ENCODE measurements around the gene PRPS1L1. TPM values are rescaled to one million over a fixed set of nuclear protein-coding genes. Genes with fewer than 3 reads are reported as not detected.

The PRPS1L1 gene
- total RNA-seq, 2 experiments from 2014 or later = not detected

- CTCF ChIA-PET = interaction anchor here (0.5 kb wide), 1 partner anchor 198 kb away, joined by 3 read pairs; no protein-coding TSS in a partner anchor
- H3K4me1 Mint-ChIP-seq = no peaks in the 10 kb centered on the region
- H3K9me3 Mint-ChIP-seq = no peaks in the 10 kb centered on the region
- POLR2A ChIA-PET = no interaction called here
- H3K36me3 Mint-ChIP-seq (ENCODE audit: low read depth) = no peaks in the 10 kb centered on the region
- H3K27me3 Mint-ChIP-seq = no peaks in the 10 kb centered on the region
- no peak for DNase-seq
- H3K4me3 Mint-ChIP-seq = no peak overlapping the region
- no peak overlapping the region for H3K27ac Mint-ChIP-seq
Measured at GRCh38 chr7:17996442-17997223, 31.0 kb downstream of the PRPS1L1 start.

GRCh38 chr7:17996040-17996439 is 31.6 kb downstream of the PRPS1L1 start:
- no peaks in the 10 kb centered on the region for H3K27me3 Mint-ChIP-seq
- no peaks in the 10 kb centered on the region for H3K9me3 Mint-ChIP-seq
- ChIA-PET POLR2A (no interaction called here), CTCF (no interaction called here)
- no peaks in the 10 kb centered on the region for H3K36me3 Mint-ChIP-seq (ENCODE audit: low read depth)
- no peak for DNase-seq
- H3K4me3 Mint-ChIP-seq = no peak overlapping the region
- no peaks in the 10 kb centered on the region for H3K4me1 Mint-ChIP-seq
- no peak overlapping the region for H3K27ac Mint-ChIP-seq

GRCh38 chr7:17994079-17994850 is 33.4 kb downstream of the PRPS1L1 start:
- DNase-seq = no peak
- no peaks in the 10 kb centered on the region for H3K36me3 Mint-ChIP-seq (ENCODE audit: low read depth)
- ChIA-PET CTCF (interaction anchor here (1.6 kb wide), 1 partner anchor 19 kb away, joined by 6 read pairs; no protein-coding TSS in a partner anchor), POLR2A (no interaction called here)
- H3K27ac Mint-ChIP-seq = no peak overlapping the region
- H3K4me3 Mint-ChIP-seq = no peak overlapping the region
- peaks cover 3% of the 10 kb centered on the region for H3K27me3 Mint-ChIP-seq
- no peaks in the 10 kb centered on the region for H3K9me3 Mint-ChIP-seq
- H3K4me1 Mint-ChIP-seq = no peaks in the 10 kb centered on the region

GRCh38 chr7:17991866-17992648 is 35.6 kb downstream of the PRPS1L1 start:
- H3K9me3 Mint-ChIP-seq = no peaks in the 10 kb centered on the region
- H3K36me3 Mint-ChIP-seq (ENCODE audit: low read depth) = no peaks in the 10 kb centered on the region
- ChIA-PET CTCF (interaction anchor here (1.6 to 2.2 kb wide), 2 partner anchors 17 to 222 kb away, joined by 6 read pairs; no protein-coding TSS in a partner anchor), POLR2A (no interaction called here)
- H3K4me3 Mint-ChIP-seq = no peak overlapping the region
- no peak overlapping the region for H3K27ac Mint-ChIP-seq
- H3K27me3 Mint-ChIP-seq = peaks cover 3% of the 10 kb centered on the region
- H3K4me1 Mint-ChIP-seq = no peaks in the 10 kb centered on the region
- DNase-seq = peak; percentile 24

- ChIA-PET CTCF (interaction anchor here (2.2 kb wide), 1 partner anchor 220 kb away, joined by 6 read pairs; no protein-coding TSS in a partner anchor), POLR2A (no interaction called here)
- H3K27me3 Mint-ChIP-seq = peaks cover 3% of the 10 kb centered on the region
- H3K4me3 Mint-ChIP-seq = no peak overlapping the region
- no peak overlapping the region for H3K27ac Mint-ChIP-seq
- no peaks in the 10 kb centered on the region for H3K36me3 Mint-ChIP-seq (ENCODE audit: low read depth)
- no peak for DNase-seq
- H3K9me3 Mint-ChIP-seq = no peaks in the 10 kb centered on the region
- H3K4me1 Mint-ChIP-seq = no peaks in the 10 kb centered on the region
Measured at GRCh38 chr7:17990761-17991160, 36.9 kb downstream of the PRPS1L1 start.

- ChIA-PET POLR2A (no interaction called here), CTCF (interaction anchor here (0.7 kb wide), 1 partner anchor 14 kb away, joined by 3 read pairs; no protein-coding TSS in a partner anchor)
- H3K36me3 Mint-ChIP-seq (ENCODE audit: low read depth) = no peaks in the 10 kb centered on the region
- no peak overlapping the region for H3K27ac Mint-ChIP-seq
- no peaks in the 10 kb centered on the region for H3K9me3 Mint-ChIP-seq
- no peak for DNase-seq
- no peaks in the 10 kb centered on the region for H3K4me1 Mint-ChIP-seq
- peaks cover 3% of the 10 kb centered on the region for H3K27me3 Mint-ChIP-seq
- H3K4me3 Mint-ChIP-seq = no peak overlapping the region
Measured at GRCh38 chr7:17989546-17989945, 38.1 kb downstream of the PRPS1L1 start.

GRCh38 chr7:17988858-17989257 is 38.8 kb downstream of the PRPS1L1 start:
- H3K36me3 Mint-ChIP-seq (ENCODE audit: low read depth) = no peaks in the 10 kb centered on the region
- H3K9me3 Mint-ChIP-seq = no peaks in the 10 kb centered on the region
- H3K27me3 Mint-ChIP-seq = peaks cover 3% of the 10 kb centered on the region
- H3K27ac Mint-ChIP-seq = no peak overlapping the region
- ChIA-PET CTCF (interaction anchor here (0.7 kb wide), 1 partner anchor 15 kb away, joined by 3 read pairs; no protein-coding TSS in a partner anchor), POLR2A (no interaction called here)
- no peak overlapping the region for H3K4me3 Mint-ChIP-seq
- DNase-seq = no peak
- no peaks in the 10 kb centered on the region for H3K4me1 Mint-ChIP-seq

- Mint-ChIP-seq H3K9me3 (no peaks in the 10 kb centered on the region), H3K27ac (no peak overlapping the region), H3K27me3 (peaks cover 3% of the 10 kb centered on the region), H3K4me1 (peaks cover under 1% of the 10 kb centered on the region), H3K4me3 (no peak overlapping the region), H3K36me3 (ENCODE audit: low read depth) (no peaks in the 10 kb centered on the region)
- DNase-seq = no peak
- ChIA-PET POLR2A (no interaction called here), CTCF (no interaction called here)
Measured at GRCh38 chr7:17988141-17988540, 39.5 kb downstream of the PRPS1L1 start.

GRCh38 chr7:17986851-17987250 is 40.8 kb downstream of the PRPS1L1 start:
- ChIA-PET POLR2A (no interaction called here), CTCF (interaction anchor here (1.1 kb wide), 1 partner anchor 217 kb away, joined by 3 read pairs; no protein-coding TSS in a partner anchor)
- Mint-ChIP-seq H3K9me3 (no peaks in the 10 kb centered on the region), H3K4me3 (no peak overlapping the region), H3K4me1 (peaks cover 1% of the 10 kb centered on the region), H3K27me3 (peaks cover 3% of the 10 kb centered on the region), H3K36me3 (ENCODE audit: low read depth) (no peaks in the 10 kb centered on the region), H3K27ac (no peak overlapping the region)
- no peak for DNase-seq

- ChIA-PET CTCF (interaction anchor here (1.1 kb wide), 1 partner anchor 216 kb away, joined by 3 read pairs; no protein-coding TSS in a partner anchor), POLR2A (no interaction called here)
- no peaks in the 10 kb centered on the region for H3K9me3 Mint-ChIP-seq
Measured at GRCh38 chr7:17985473-17986239, 42.0 kb downstream of the PRPS1L1 start.

GRCh38 chr7:17984288-17984687 is 43.4 kb downstream of the PRPS1L1 start:
- ChIA-PET CTCF (interaction anchor here (0.5 to 0.9 kb wide), 2 partner anchors 18 to 214 kb away, joined by 4 read pairs; no protein-coding TSS in a partner anchor), POLR2A (no interaction called here)
- Mint-ChIP-seq H3K27me3 (no peaks in the 10 kb centered on the region), H3K4me3 (no peak overlapping the region), H3K4me1 (peaks cover 1% of the 10 kb centered on the region), H3K9me3 (no peaks in the 10 kb centered on the region), H3K36me3 (ENCODE audit: low read depth) (no peaks in the 10 kb centered on the region), H3K27ac (no peak overlapping the region)
- no peak for DNase-seq

More at GRCh38 chr7:17985473-17986239, 42.0 kb downstream of the PRPS1L1 start:
- Mint-ChIP-seq H3K27ac (no peak overlapping the region), H3K4me1 (peaks cover 1% of the 10 kb centered on the region), H3K36me3 (ENCODE audit: low read depth) (no peaks in the 10 kb centered on the region), H3K27me3 (peaks cover 3% of the 10 kb centered on the region), H3K4me3 (no peak overlapping the region)
- DNase-seq = no peak
